GM20000 (cell line): Measurements from ENCODE around the gene UNC5B.
"Not testable (repeated sequence)": the region's sequence is repeated elsewhere in the genome, so short reads cannot be mapped to it uniquely, and the experiment has no call there.

Experiments used
- DNase-seq: peaks from one replicate; pipeline ENCODE4 v3.0.0; 2012; ENCODE audit warnings: low spot score
- TF ChIP-seq, protein P1 (sequence below): IDR thresholded peaks from 2 replicates; pipeline ENCODE4 v1.5.1; 2012; ENCODE audit warnings: mild to moderate bottlenecking, control low read depth; ENCODE audit errors: extremely low read depth, missing control alignments

UNC5B gene

DNA sequence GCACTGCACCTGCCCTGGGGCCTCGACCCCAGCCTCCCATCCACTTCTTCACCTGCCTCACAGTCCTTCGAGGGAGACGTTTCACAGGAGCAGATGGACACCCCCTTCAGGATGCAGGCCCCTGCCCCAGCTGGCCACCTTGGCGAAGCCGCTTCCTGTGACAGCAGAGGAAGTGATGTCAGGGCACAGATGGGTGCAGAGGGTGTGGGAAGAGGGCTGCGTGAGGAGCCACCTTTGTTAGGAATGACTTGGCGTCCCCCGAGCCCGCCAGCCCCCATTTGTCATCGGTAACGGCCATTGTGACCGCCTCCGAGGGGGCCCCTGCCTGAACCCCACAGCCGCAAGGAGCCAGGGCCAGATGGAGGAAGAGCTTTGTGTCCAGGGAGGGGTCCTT, 59.3 kb downstream of the UNC5B start:
- TF ChIP-seq, protein P1, sequence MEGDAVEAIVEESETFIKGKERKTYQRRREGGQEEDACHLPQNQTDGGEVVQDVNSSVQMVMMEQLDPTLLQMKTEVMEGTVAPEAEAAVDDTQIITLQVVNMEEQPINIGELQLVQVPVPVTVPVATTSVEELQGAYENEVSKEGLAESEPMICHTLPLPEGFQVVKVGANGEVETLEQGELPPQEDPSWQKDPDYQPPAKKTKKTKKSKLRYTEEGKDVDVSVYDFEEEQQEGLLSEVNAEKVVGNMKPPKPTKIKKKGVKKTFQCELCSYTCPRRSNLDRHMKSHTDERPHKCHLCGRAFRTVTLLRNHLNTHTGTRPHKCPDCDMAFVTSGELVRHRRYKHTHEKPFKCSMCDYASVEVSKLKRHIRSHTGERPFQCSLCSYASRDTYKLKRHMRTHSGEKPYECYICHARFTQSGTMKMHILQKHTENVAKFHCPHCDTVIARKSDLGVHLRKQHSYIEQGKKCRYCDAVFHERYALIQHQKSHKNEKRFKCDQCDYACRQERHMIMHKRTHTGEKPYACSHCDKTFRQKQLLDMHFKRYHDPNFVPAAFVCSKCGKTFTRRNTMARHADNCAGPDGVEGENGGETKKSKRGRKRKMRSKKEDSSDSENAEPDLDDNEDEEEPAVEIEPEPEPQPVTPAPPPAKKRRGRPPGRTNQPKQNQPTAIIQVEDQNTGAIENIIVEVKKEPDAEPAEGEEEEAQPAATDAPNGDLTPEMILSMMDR: no peak
- no peak for DNase-seq

DNA sequence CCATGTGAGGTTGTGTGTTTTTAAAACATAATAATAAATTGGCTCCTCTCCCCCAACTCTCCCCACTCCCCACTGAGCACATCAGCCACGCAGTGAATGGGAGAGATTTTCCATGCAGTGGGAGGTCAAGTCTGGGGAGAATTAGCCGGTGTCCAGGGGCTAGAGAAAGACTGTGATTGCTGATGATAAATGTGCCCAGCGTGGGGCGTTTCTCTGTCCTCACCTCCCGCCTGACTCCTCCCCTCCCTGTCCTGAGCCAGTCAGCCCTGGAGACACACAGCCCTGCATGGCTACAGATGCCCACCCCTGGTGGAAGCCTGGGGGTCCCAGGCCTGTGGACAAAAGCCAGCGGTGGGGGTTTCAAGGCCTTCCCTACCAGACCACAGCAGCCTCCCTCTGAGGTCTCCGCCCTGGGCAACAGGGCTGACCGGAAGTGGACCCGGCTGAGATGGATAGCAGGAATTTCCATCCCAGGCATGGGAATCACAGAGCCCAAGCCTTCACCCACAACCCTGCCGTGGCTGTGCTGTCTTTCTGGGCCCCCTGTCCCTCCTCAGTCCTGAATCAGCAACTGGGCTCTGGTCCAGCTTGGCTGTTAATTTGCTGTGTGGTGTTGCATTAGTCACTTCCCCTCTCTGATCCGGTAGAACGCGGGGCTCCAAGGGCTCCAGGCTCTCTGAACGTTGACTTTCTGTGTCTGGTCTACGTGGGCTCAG, 59.8 kb downstream of the UNC5B start:
- DNase-seq: no peak

DNA sequence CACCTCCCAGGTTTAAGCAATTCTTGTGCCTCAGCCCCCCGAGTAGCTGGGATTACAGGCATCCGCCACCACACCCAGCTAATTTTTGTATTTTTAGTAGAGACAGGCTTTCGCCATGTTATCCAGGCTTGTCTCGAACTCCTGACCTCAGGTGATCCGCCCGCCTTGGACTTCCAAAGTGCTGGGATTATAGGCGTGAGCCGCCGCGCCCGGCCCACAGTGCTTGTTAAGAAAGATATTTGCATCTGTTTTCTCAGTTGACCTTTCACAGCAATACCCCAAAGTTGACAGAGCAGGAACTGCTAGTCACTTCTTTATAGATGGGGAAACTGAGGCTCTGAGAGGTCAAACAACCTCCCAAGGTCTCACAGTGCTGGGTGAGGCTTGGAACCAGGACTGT, 60.6 kb downstream of the UNC5B start:
- DNase-seq: not testable (repeated sequence)

More for the DNA sequence above, 59.8 kb downstream of the UNC5B start:
- TF ChIP-seq, protein P1: no peak

DNA sequence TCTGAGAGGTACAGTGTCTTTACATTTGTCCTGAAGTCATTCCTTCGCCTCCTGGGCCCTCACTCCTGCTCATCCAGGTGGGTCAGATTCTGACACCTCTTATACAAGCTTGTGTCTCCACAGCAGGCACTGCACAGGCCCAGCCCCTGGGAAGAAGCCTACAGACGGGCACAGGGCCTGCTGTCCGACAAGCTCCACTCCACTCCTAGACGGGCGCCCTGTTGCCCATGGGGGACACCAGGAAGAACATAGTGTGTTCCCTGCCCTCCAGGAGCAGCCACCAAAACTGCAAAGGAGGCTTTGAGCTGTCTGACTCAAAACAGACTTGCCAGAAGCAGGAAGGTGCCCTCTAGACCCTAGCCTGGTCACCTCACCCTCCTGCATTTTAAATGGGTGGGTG, 61.1 kb downstream of the UNC5B start:
- TF ChIP-seq, protein P1: no peak
- no peak for DNase-seq

DNA sequence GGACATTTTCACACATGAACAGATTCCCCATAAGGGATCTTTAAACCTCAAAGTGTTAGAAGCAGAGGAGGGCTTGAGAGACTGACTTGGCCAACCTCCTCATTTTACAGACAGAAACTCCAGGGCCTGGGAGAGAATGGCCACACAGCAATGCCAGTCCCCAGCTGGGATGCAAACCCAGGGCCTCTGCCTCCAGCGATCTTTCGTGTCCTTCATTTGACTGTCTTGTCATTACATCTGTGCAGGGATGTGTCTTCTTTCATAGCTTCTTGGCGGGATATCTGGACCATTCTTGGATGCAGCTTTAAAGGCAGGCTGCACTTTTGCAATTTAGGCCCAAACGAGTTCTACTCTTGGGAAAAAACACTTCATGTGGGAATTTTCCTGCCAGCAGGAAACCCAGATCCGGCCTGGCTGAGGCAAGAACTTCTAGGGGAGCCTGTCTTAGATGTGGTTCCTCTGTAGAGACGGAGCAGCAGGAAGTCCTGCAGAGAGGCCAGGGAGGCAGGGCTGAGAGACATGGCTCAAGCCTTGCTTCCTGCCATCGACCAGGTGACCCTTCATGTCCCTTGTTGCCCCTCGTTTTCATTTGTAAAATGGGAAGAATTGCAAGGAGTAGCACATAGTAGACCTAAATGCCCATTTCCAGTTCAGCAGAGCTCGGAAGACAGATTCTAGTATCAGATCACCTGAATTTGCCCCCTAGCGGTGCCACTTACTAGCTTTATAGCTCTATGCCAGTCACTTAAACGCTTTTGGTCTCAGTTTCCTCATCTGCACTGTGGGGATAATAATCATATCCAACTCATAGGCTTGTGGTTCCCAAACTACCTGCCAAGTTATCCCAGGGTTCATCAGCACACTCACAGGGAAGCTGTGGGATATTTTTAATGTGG, 62.8 kb downstream of the UNC5B start:
- TF ChIP-seq, protein P1: no peak
- no peak for DNase-seq

DNA sequence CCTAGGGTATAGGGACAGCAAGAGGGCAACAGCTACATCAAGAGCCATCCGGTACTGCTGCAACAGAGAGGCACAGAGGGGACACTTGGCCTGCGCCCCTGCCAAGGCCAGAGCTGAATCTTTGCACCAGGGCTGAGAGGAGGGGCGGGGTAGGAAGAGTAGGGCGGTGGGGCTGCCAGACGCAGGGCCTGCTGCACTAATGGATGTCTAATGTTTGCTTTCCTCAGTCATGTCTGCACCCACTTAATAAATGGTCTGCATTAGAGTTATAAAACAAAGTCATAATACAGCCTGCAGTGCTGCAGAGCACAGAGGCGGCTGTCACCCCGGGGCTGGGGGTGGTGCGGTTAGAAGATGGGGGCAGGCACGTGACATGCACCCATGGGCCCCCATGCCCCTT, 64.5 kb downstream of the UNC5B start:
- TF ChIP-seq, protein P1: no peak
- no peak for DNase-seq

DNA sequence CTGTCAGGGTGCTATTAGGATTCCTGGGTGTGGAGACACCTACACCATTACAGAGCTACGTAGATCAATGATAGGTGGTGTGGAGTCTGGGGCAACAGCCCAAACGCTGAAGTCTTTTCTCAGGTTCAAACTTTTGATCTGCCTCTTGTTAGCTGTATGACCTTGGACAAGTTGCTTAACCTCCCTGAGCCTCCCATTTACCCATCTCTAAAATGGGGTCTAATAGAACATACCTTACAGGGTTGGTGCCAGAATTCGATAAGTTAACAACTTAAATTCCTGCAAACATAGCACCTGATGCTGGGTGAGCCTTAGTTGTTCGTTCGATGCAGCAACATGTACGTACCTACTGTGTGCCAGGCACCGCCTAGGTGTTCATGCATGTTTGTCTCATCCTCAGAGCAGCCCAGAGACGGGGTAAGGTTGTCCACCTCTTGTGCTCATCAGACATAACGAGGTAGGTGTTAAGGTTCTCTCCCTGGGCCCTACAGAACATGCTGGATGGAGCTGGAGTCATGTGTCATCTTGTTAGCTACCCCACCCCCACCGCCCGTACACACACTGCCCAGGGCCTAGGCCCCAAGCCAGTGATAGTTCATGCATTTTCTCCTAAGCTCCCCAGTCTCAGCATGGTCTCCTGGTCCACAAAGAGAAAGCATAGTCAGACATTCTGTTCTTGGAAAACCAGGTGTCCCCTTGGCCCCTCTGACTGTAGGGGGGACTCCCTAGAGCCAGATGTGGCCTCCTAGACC, 65.7 kb downstream of the UNC5B start:
- no peak for DNase-seq
- TF ChIP-seq, protein P1: no peak
